ENCODE measurements around the gene TRIP6.

DNA sequence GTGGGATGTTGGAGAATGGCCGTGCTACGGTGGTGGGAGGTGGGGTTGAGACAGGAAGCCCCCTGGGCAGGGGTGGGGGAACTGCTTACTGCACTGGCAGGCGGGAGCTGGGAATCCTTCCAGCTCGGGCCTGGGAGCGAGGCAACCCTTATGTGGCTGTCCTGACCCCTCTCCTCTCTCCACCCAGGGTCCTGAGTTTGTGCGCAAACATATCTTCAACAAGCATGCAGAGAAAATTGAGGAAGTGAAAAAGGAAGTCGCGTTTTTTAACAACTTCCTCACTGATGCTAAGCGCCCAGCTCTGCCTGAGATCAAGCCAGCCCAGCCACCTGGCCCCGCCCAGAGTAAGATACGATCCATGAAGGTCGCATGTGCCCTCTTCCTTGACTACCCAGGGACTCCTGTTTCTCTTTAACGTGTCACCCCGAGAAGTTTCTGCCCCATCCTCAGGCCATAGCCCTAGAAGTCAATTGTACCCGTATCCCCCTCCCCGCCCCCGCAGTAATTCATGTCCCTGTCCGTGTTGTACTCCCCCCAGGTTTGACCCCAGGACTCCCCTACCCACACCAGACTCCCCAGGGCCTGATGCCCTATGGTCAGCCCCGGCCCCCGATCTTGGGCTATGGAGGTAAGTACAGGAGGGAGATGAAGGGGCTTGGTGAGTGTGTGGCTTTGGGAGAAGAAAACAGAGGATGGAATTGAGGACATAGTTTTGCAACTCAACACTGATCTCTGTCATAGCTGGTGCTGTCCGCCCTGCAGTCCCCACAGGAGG is 20.5 kb downstream of the TRIP6 start:
- TF ChIP-seq, protein P1, sequence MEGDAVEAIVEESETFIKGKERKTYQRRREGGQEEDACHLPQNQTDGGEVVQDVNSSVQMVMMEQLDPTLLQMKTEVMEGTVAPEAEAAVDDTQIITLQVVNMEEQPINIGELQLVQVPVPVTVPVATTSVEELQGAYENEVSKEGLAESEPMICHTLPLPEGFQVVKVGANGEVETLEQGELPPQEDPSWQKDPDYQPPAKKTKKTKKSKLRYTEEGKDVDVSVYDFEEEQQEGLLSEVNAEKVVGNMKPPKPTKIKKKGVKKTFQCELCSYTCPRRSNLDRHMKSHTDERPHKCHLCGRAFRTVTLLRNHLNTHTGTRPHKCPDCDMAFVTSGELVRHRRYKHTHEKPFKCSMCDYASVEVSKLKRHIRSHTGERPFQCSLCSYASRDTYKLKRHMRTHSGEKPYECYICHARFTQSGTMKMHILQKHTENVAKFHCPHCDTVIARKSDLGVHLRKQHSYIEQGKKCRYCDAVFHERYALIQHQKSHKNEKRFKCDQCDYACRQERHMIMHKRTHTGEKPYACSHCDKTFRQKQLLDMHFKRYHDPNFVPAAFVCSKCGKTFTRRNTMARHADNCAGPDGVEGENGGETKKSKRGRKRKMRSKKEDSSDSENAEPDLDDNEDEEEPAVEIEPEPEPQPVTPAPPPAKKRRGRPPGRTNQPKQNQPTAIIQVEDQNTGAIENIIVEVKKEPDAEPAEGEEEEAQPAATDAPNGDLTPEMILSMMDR (IDR thresholded peaks at IDR 0.05 in 4 of 5, conservative IDR thresholded peaks at IDR 0.05 in 1 of 5) = no peak
- TF ChIP-seq POLR2A (IDR thresholded peaks at IDR 0.05) = no peak

Data from gastrocnemius medialis (tissue), 4 donors.